ENCODE data around the gene ENTHD1. TPM values are rescaled to one million over a fixed set of nuclear protein-coding genes. Genes with fewer than 3 reads are reported as not detected.

ENTHD1 gene
- total and polyA plus RNA-seq, 2 of the 8 experiments (the other 6 are each of a cell fraction or from before 2014, with no cell fraction given): not detected

DNA sequence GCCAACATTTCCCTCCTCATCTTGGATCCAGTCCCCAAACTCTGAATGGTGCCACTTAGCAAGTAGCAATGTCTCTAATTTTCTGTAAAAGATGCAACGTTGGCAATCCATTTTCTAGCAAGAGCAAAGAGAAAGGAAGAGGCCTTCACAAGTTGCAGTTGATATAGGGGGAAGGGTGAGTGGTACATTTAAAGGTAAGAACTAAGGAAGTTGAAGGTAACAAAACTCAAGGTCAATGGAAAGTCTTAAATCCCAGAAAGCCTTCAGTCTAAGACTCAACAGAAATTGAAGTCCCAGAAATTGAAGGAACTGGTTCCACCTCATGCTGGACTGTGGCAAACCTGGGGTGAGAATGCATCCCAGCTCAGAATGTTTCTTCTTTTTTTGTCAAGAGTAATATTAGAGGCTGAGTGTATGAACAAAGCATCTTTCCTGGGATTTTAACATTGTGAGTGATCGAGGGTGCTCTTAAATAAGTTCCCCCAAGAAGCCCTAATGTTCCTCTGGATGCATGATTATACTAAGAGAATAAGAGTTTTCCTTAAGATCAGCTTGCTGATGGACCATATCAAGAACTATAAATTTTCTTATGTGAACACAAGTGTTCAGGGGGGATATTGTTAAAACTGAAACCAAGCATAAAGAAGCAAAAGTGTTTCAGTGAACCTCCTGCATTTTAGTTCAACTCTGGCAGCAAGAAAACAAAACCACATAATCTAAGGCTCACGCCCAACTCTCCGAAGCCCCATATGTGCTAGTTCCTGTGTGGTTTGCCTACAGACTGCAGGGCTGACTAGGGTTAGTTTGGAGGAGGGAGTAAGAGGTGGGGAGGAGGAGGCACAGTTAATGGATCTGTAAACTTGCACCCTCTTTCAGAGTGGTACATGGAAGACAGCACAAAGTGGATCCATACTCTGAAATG is 7.0 kb upstream of the ENTHD1 start, which contains the start of gene GRAP2:
GRAP2 (plus strand) TSS at position 779 of the 922 bp plus-strand sequence. CDS start 46,023 bp downstream, outside the sequence.
- Histone ChIP-seq H4K91ac (replicated peaks; ENCODE audit: insufficient read length, low read length) (no peak within 1 kb of the TSS), H3K79me1 (ENCODE audit: low read depth, low read length) (no peaks in the 10 kb centered on the region), H3K23ac (ENCODE audit: insufficient read length) (no peak within 1 kb of the TSS), H3K56ac (replicated peaks; ENCODE audit: insufficient read length, low read depth, low read length) (no peak within 1 kb of the TSS), H3K4me3 (ENCODE audit: extremely low read depth in 1 of 4, insufficient read depth in 2 of 4, low read depth in 3 of 4, low read length in 4 of 4) (no peak within 1 kb of the TSS), H4K8ac (ENCODE audit: extremely low read depth, insufficient read depth, low read length) (no peak within 1 kb of the TSS), H3K18ac (ENCODE audit: extremely low read depth, low read length) (no peak within 1 kb of the TSS), H4K20me1 (replicated peaks in 1 of 2; ENCODE audit: control insufficient read depth in 1 of 2, insufficient read depth in 2 of 2, low read length in 2 of 2) (no peaks in the 10 kb centered on the region), H3K9ac (replicated peaks in 1 of 4; ENCODE audit: extremely low read depth in 1 of 4, low read depth in 3 of 4, low read length in 3 of 4) (no peak within 1 kb of the TSS), H2BK20ac (ENCODE audit: low read length) (no peak within 1 kb of the TSS), H3K4me1 (replicated peaks in 1 of 4; ENCODE audit: control insufficient read depth in 3 of 4, insufficient read depth in 4 of 4, low read length in 3 of 4) (no peaks in the 10 kb centered on the region), H3K4ac (replicated peaks; ENCODE audit: insufficient read length, low read depth, low read length) (no peak within 1 kb of the TSS), H3K14ac (ENCODE audit: insufficient read length) (no peak within 1 kb of the TSS), H2BK120ac (replicated peaks; ENCODE audit: low read depth, low read length) (no peak within 1 kb of the TSS), H3K23me2 (ENCODE audit: low read depth, low read length) (no peaks in the 10 kb centered on the region), H3K36me3 (ENCODE audit: control insufficient read depth in 2 of 4, insufficient read depth in 4 of 4, low read length in 3 of 4) (no peaks in the 10 kb centered on the region), H3K79me2 (ENCODE audit: control insufficient read depth in 1 of 2, insufficient read depth in 2 of 2, low read length in 2 of 2) (no peaks in the 10 kb centered on the region), H4K5ac (ENCODE audit: insufficient read length, low read depth, low read length) (no peak within 1 kb of the TSS), H2AK5ac (ENCODE audit: low read depth, low read length) (no peak within 1 kb of the TSS), H2AFZ (ENCODE audit: low read length) (peak within 1 kb of the TSS; percentile 18; the same call in 1 of the 2 replicates), H3K27me3 (replicated peaks in 1 of 4; ENCODE audit: control insufficient read depth in 3 of 4, extremely low read depth in 1 of 4, insufficient read depth in 3 of 4, low read length in 3 of 4) (no peaks in the 10 kb centered on the region), H2BK5ac (ENCODE audit: low read depth, low read length) (no peak within 1 kb of the TSS), H3K27ac (ENCODE audit: low read depth, low read length) (no peak within 1 kb of the TSS), H2BK15ac (ENCODE audit: low read length) (no peak within 1 kb of the TSS), H3K9me3 (ENCODE audit: insufficient read depth in 2 of 2, low read depth in 1 of 2, low read length in 1 of 2) (no peaks in the 10 kb centered on the region), H3K4me2 (ENCODE audit: insufficient read depth in 1 of 2, low read depth in 2 of 2, low read length in 2 of 2) (no peak within 1 kb of the TSS), H2BK12ac (ENCODE audit: low read depth, low read length) (no peak within 1 kb of the TSS)
- no peak for TF ChIP-seq PHF8 (conservative IDR thresholded peaks at IDR 0.05; ENCODE audit: low read depth, low read length)
- TF ChIP-seq EGR1 (IDR thresholded peaks at IDR 0.05; ENCODE audit: borderline replicate concordance, low read depth, low read length): no peak
- no peak for TF ChIP-seq TBP (IDR thresholded peaks at IDR 0.05; ENCODE audit: low read depth, low read length)
- FAIRE-seq (no peak), DNase-seq (ENCODE audit: low read depth in 1 of 2, low spot score in 2 of 2) (no peak)
- ChIA-PET POLR2A (ENCODE audit: partially characterized antibody) (no interaction called here), CTCF (ENCODE audit: partially characterized antibody) (no interaction called here)
- 89% methylated on average over 4 of the region's 4 CpGs; no CpG with 5 or more reads in 1 of the 2 experiments for WGBS, 2 experiments (ENCODE audit: extremely low coverage in 1 of 2, insufficient coverage in 1 of 2, insufficient read length in 1 of 2, insufficient replicate concordance in 2 of 2, low coverage in 1 of 2, low lambda C conversion rate in 2 of 2, missing lambda C conversion rate in 1 of 2)

Measured in H1 (cell line).